ENCODE results near the gene PLA2G4D.

The PLA2G4D gene

GRCh38 chr15:42136513-42136912 is 42.2 kb upstream of the PLA2G4D start:
- H3K4me2 ChIP-seq (ENCODE audit: low read depth, low read length), result no peak overlapping the region
- TF ChIP-seq EZH2phosphoT487 (IDR thresholded peaks at IDR 0.05; ENCODE audit: low read length) (no peak), CTCF (IDR thresholded peaks at IDR 0.05; ENCODE audit: low read length) (no peak), EZH2 (optimal IDR thresholded peaks at IDR 0.05; ENCODE audit: low read depth, low read length) (no peak)
- no peaks in the 10 kb centered on the region for H3K79me2 ChIP-seq (ENCODE audit: low read length)
- H3K9ac ChIP-seq (ENCODE audit: low read length), result no peak overlapping the region
- DNase-seq, result no peak
- H3K9me2 ChIP-seq (replicated peaks; ENCODE audit: insufficient read depth, low read length), result no peaks in the 10 kb centered on the region
- no peaks in the 10 kb centered on the region for H3K4me1 ChIP-seq (ENCODE audit: low read length)
- no peak overlapping the region for H3K27ac ChIP-seq (ENCODE audit: low read length)
- no peaks in the 10 kb centered on the region for H3K9me3 ChIP-seq (replicated peaks; ENCODE audit: insufficient read depth, low read length)
- H3K4me3 ChIP-seq (ENCODE audit: low read length), result no peak overlapping the region
- no peak overlapping the region for H2AFZ ChIP-seq (ENCODE audit: low read length)
- H3F3A ChIP-seq (ENCODE audit: insufficient read depth, low read length), result no peaks in the 10 kb centered on the region
- no peaks in the 10 kb centered on the region for H3K36me3 ChIP-seq (replicated peaks; ENCODE audit: insufficient read depth, low read length)
- no peaks in the 10 kb centered on the region for H4K20me1 ChIP-seq (ENCODE audit: insufficient read depth, low read length)
- no peaks in the 10 kb centered on the region for H3K27me3 ChIP-seq (replicated peaks; ENCODE audit: insufficient read depth, low read length)

GRCh38 chr15:42135351-42135750 is 41.0 kb upstream of the PLA2G4D start:
- no peaks in the 10 kb centered on the region for H3F3A ChIP-seq (ENCODE audit: insufficient read depth, low read length)
- no peak overlapping the region for H3K27ac ChIP-seq (ENCODE audit: low read length)
- DNase-seq, result no peak
- no peak overlapping the region for H2AFZ ChIP-seq (ENCODE audit: low read length)
- no peak overlapping the region for H3K9ac ChIP-seq (ENCODE audit: low read length)
- no peaks in the 10 kb centered on the region for H4K20me1 ChIP-seq (ENCODE audit: insufficient read depth, low read length)
- H3K4me2 ChIP-seq (ENCODE audit: low read depth, low read length), result no peak overlapping the region
- H3K9me3 ChIP-seq (replicated peaks; ENCODE audit: insufficient read depth, low read length), result no peaks in the 10 kb centered on the region
- H3K9me2 ChIP-seq (replicated peaks; ENCODE audit: insufficient read depth, low read length), result no peaks in the 10 kb centered on the region
- H3K36me3 ChIP-seq (replicated peaks; ENCODE audit: insufficient read depth, low read length), result no peaks in the 10 kb centered on the region
- TF ChIP-seq EZH2 (optimal IDR thresholded peaks at IDR 0.05; ENCODE audit: low read depth, low read length), result no peak
- TF ChIP-seq EZH2phosphoT487 (IDR thresholded peaks at IDR 0.05; ENCODE audit: low read length), result no peak
- no peak for TF ChIP-seq CTCF (IDR thresholded peaks at IDR 0.05; ENCODE audit: low read length)
- H3K79me2 ChIP-seq (ENCODE audit: low read length), result no peaks in the 10 kb centered on the region
- H3K27me3 ChIP-seq (replicated peaks; ENCODE audit: insufficient read depth, low read length), result no peaks in the 10 kb centered on the region
- H3K4me1 ChIP-seq (ENCODE audit: low read length), result no peaks in the 10 kb centered on the region
- no peak overlapping the region for H3K4me3 ChIP-seq (ENCODE audit: low read length)

GRCh38 chr15:42134617-42135245 is 40.4 kb upstream of the PLA2G4D start:
- DNase-seq, result no peak
- no peak overlapping the region for H3K4me2 ChIP-seq (ENCODE audit: low read depth, low read length)
- no peaks in the 10 kb centered on the region for H3K4me1 ChIP-seq (ENCODE audit: low read length)
- H3K27ac ChIP-seq (ENCODE audit: low read length), result no peak overlapping the region
- no peaks in the 10 kb centered on the region for H3K9me2 ChIP-seq (replicated peaks; ENCODE audit: insufficient read depth, low read length)
- H3K36me3 ChIP-seq (replicated peaks; ENCODE audit: insufficient read depth, low read length), result no peaks in the 10 kb centered on the region
- TF ChIP-seq EZH2 (optimal IDR thresholded peaks at IDR 0.05; ENCODE audit: low read depth, low read length) (no peak), EZH2phosphoT487 (IDR thresholded peaks at IDR 0.05; ENCODE audit: low read length) (no peak), CTCF (IDR thresholded peaks at IDR 0.05; ENCODE audit: low read length) (no peak)
- H3K27me3 ChIP-seq (replicated peaks; ENCODE audit: insufficient read depth, low read length), result no peaks in the 10 kb centered on the region
- no peaks in the 10 kb centered on the region for H3K9me3 ChIP-seq (replicated peaks; ENCODE audit: insufficient read depth, low read length)
- no peaks in the 10 kb centered on the region for H4K20me1 ChIP-seq (ENCODE audit: insufficient read depth, low read length)
- no peaks in the 10 kb centered on the region for H3F3A ChIP-seq (ENCODE audit: insufficient read depth, low read length)
- no peaks in the 10 kb centered on the region for H3K79me2 ChIP-seq (ENCODE audit: low read length)
- H3K4me3 ChIP-seq (ENCODE audit: low read length), result no peak overlapping the region
- H3K9ac ChIP-seq (ENCODE audit: low read length), result no peak overlapping the region
- H2AFZ ChIP-seq (ENCODE audit: low read length), result no peak overlapping the region
